PC-3 (cell line): ENCODE results near the gene RIN1. TPM values are rescaled to one million over a fixed set of nuclear protein-coding genes. Genes with fewer than 3 reads are reported as not detected.

Experiments
- ATAC-seq: fragments of 200-7000 bp; cut with Tn5 transposase; 2 replicates; pipeline ENCODE4 v1.9.1; 2020; ENCODE audit warnings: mild to moderate bottlenecking, moderate library complexity
- BruUV-seq: library from RNA; stranded (reverse); fragments of 400-500 nt; replicated peaks from 2 replicates; lab custom pipeline; 2021; lab: Mats Ljungman, UMichigan
- CTCF ChIA-PET: fragments of 300-600 bp; sonication (Branson Sonifier 250); formaldehyde crosslinking; loops from one replicate; lab custom pipeline; 2022; ENCODE audit warnings: antibody characterized with exemption; lab: Charles Lee
- POLR2A ChIA-PET: fragments of 300-600 bp; sonication (Branson Sonifier 250); formaldehyde crosslinking; loops from one replicate; lab custom pipeline; 2022; ENCODE audit warnings: antibody characterized with exemption; ENCODE audit not compliant: unreplicated experiment; lab: Charles Lee
- DNase-seq: peaks from one replicate; pipeline ENCODE4 v3.0.0-alpha.2; 2015
- H2AFZ ChIP-seq: fragments of 300-600 bp; sonication (generic); 2 replicates; pipeline ENCODE4 v1.6.0; 2016; ENCODE audit warnings: antibody characterized with exemption, low read length
- H3F3A ChIP-seq: fragments of 300-600 bp; sonication (generic); one replicate; pipeline ENCODE4 v1.6.0; 2017; ENCODE audit warnings: antibody characterized with exemption, low read length, control low read depth, mild to moderate bottlenecking; ENCODE audit not compliant: unreplicated experiment
- H3K27ac ChIP-seq: fragments of 300-600 bp; sonication (generic); 2 replicates; pipeline ENCODE4 v1.5.1; 2016; ENCODE audit warnings: mild to moderate bottlenecking, low read length
- H3K27me3 ChIP-seq: fragments of 300-600 bp; sonication (generic); 2 replicates; pipeline ENCODE4 v1.6.1; 2016; ENCODE audit warnings: low read length, mixed read lengths
- H3K36me3 ChIP-seq: fragments of 300-600 bp; sonication (generic); 2 replicates; pipeline ENCODE4 v1.6.1; 2016; ENCODE audit warnings: low read depth, mixed run types, low read length, mixed read lengths
- H3K4me1 ChIP-seq: fragments of 300-600 bp; sonication (generic); 2 replicates; pipeline ENCODE4 v1.5.1; 2016; ENCODE audit warnings: low read length; ENCODE audit not compliant: insufficient read depth
- H3K4me2 ChIP-seq: fragments of 300-600 bp; sonication (generic); 2 replicates; pipeline ENCODE4 v1.6.0; 2016; ENCODE audit warnings: low read length
- H3K4me3 ChIP-seq: fragments of 300-600 bp; sonication (generic); 2 replicates; pipeline ENCODE4 v1.5.1; 2016; ENCODE audit warnings: mild to moderate bottlenecking, low read length, mixed read lengths
- H3K79me2 ChIP-seq: fragments of 300-600 bp; sonication (generic); 2 replicates; pipeline ENCODE4 v1.6.1; 2017; ENCODE audit warnings: low read length, mixed read lengths
- H3K9ac ChIP-seq: fragments of 300-600 bp; sonication (generic); 2 replicates; pipeline ENCODE4 v1.6.0; 2016; ENCODE audit warnings: mild to moderate bottlenecking, low read length
- H3K9me2 ChIP-seq: fragments of 300-600 bp; sonication (generic); replicated peaks from 2 replicates; pipeline ENCODE4 v1.6.1; 2016; ENCODE audit warnings: mixed run types, low read length, mixed read lengths
- H3K9me3 ChIP-seq: fragments of 300-600 bp; sonication (generic); 2 replicates; pipeline ENCODE4 v1.6.1; 2016; ENCODE audit warnings: low read length, mixed read lengths
- H4K20me1 ChIP-seq: fragments of 300-600 bp; sonication (generic); 2 replicates; pipeline ENCODE4 v1.6.1; 2016; ENCODE audit warnings: low read length, mixed read lengths
- CTCF ChIP-seq: fragments of 300-600 bp; sonication (generic); conservative IDR thresholded peaks from 2 replicates; pipeline ENCODE4 v1.5.1; 2017; ENCODE audit warnings: antibody characterized with exemption, low read depth, mild to moderate bottlenecking, low read length
- EZH2 ChIP-seq: fragments of 300-600 bp; sonication (generic); IDR thresholded peaks from one replicate; pipeline ENCODE4 v1.6.1; 2017; ENCODE audit warnings: antibody characterized with exemption, mild to moderate bottlenecking, low read length; ENCODE audit not compliant: unreplicated experiment
- EZH2phosphoT487 ChIP-seq: fragments of 300-600 bp; sonication (generic); IDR thresholded peaks from 2 replicates; pipeline ENCODE4 v1.6.1; 2018; ENCODE audit warnings: mild to moderate bottlenecking, antibody characterized with exemption, low read length, borderline replicate concordance
- intact Hi-C: fragments of 100-400 bp; cut with micrococcal nuclease; formaldehyde crosslinking; loops from 2 replicates; pipeline ENCODE4 v1.9.0; 2023
- total RNA-seq: library from RNA; depleted of rRNA; stranded (reverse); fragments of >200 nt; gene quantifications from 2 replicates; pipeline ENCODE4 v1.2.3, GENCODE V29; 2014

RIN1 gene
- total RNA-seq, 1 experiment from 2014 or later, result 41.2 TPM

GRCh38 chr11:66327171-66328030 is 8.8 kb downstream of the RIN1 start:
- ATAC-seq (peak; percentile 53), DNase-seq (peak; percentile 59)
- H3K4me3 ChIP-seq, result no peak overlapping the region
- peaks cover 4% of the 10 kb centered on the region; the same call in 1 of the 2 replicates for H3K36me3 ChIP-seq
- no peaks in the 10 kb centered on the region for H3K79me2 ChIP-seq
- no peaks in the 10 kb centered on the region for H4K20me1 ChIP-seq
- peak overlapping the region; percentile 76 for H2AFZ ChIP-seq
- H3K27me3 ChIP-seq, result no peaks in the 10 kb centered on the region
- ChIA-PET POLR2A (interaction anchor here (0.5 to 1.1 kb wide), 3 partner anchors 8 to 71 kb away, joined by 3 to 9 read pairs (median 4); no protein-coding TSS in a partner anchor), CTCF (interaction anchor here (1.0 to 1.3 kb wide), 2 partner anchors 15 to 16 kb away, joined by 14 to 22 read pairs; no protein-coding TSS in a partner anchor)
- no peak for TF ChIP-seq EZH2phosphoT487
- TF ChIP-seq EZH2, result no peak
- TF ChIP-seq CTCF, result no peak
- no TSS peak for BruUV-seq
- H3K9me3 ChIP-seq, result no peaks in the 10 kb centered on the region
- intact Hi-C loops, result loop anchor here (1.0 kb wide), 2 partner anchors 15 to 62 kb away; no protein-coding TSS in a partner anchor
- no peak overlapping the region for H3K9ac ChIP-seq
- peaks cover 23% of the 10 kb centered on the region for H3K4me1 ChIP-seq
- peak overlapping the region; percentile 42 for H3K4me2 ChIP-seq
- H3K9me2 ChIP-seq, result no peaks in the 10 kb centered on the region
- no peaks in the 10 kb centered on the region for H3F3A ChIP-seq
- peak overlapping the region; percentile 37 for H3K27ac ChIP-seq

- ATAC-seq, result peak; percentile 9; the same call in 1 of the 2 replicates
Measured at GRCh38 chr11:66326261-66327111, 9.7 kb downstream of the RIN1 start.

More at GRCh38 chr11:66326261-66327111, 9.7 kb downstream of the RIN1 start:
- Histone ChIP-seq H2AFZ (peak overlapping the region; percentile 76), H4K20me1 (no peaks in the 10 kb centered on the region), H3K9me2 (no peaks in the 10 kb centered on the region), H3K4me3 (no peak overlapping the region), H3K36me3 (no peaks in the 10 kb centered on the region), H3K4me1 (peaks cover 23% of the 10 kb centered on the region), H3K4me2 (peak overlapping the region; percentile 42; the same call in 1 of the 2 replicates), H3K9me3 (no peaks in the 10 kb centered on the region), H3K79me2 (no peaks in the 10 kb centered on the region), H3F3A (no peaks in the 10 kb centered on the region), H3K27me3 (no peaks in the 10 kb centered on the region), H3K9ac (no peak overlapping the region), H3K27ac (0 out of 2 replicates have a peak overlapping the region, but pooled peaks have one; percentile 37)
- DNase-seq, result peak; percentile 36
- TF ChIP-seq CTCF (no peak), EZH2phosphoT487 (no peak), EZH2 (no peak)
- ChIA-PET POLR2A (interaction anchor here (0.5 to 1.1 kb wide), 2 partner anchors 14 to 72 kb away, joined by 4 to 9 read pairs; no protein-coding TSS in a partner anchor), CTCF (interaction anchor here (1.0 to 1.3 kb wide), 2 partner anchors 14 to 15 kb away, joined by 14 to 22 read pairs; no protein-coding TSS in a partner anchor)
- intact Hi-C loops, result no loop called here
- no TSS peak for BruUV-seq
